GM18499 (cell line): ENCODE data around the gene WHAMM.
"Not testable (repeated sequence)": the region's sequence is repeated elsewhere in the genome, so short reads cannot be mapped to it uniquely, and the experiment has no call there.

Experiments used
- ATAC-seq: cut with Tn5 transposase; IDR thresholded peaks from one replicate; pipeline ENCODE4 v1.9.1; 2021; ENCODE audit warnings: moderate number of reproducible peaks; ENCODE audit not compliant: insufficient read depth, unreplicated experiment

Gene WHAMM

DNA sequence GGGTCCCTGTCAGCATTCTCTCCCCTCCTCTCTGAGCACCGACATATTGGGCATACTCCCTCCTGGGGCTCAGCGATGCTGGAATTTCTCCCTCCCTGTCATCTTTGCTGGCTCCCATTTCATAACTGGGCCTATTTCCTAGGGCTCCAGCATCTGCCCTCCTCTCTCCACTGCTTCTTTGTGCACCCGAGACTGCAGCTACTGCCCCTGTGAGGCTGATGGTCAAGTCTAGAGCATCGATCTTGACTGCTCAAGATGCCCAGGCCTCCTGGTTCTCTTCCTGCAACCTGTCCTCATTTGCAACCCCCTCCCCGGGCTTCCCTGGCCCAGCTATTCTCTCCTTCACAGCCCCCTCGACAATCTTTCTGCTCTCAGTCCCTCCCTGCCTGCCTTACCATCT, 53.5 kb downstream of the WHAMM start:
- no peak for ATAC-seq

DNA sequence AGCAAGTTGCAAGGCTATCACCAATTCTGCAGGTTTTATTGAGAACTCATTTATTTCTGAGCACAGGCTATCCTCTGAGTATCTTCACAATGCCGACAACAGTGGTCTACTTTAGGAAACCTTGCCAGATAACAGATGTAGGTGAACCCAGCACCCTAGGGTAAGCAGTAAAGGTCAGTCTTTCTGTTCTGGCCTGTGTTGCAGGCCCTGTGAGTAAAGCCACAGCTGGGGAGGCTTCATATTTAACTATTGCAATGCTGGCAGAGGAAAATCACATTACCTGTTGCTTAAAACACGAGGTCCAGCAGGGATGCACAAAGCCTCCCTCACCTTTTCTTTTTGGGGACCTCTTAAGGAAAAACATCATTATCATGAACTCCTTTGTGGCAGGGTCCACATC, 55.5 kb downstream of the WHAMM start:
- ATAC-seq, result no peak

DNA sequence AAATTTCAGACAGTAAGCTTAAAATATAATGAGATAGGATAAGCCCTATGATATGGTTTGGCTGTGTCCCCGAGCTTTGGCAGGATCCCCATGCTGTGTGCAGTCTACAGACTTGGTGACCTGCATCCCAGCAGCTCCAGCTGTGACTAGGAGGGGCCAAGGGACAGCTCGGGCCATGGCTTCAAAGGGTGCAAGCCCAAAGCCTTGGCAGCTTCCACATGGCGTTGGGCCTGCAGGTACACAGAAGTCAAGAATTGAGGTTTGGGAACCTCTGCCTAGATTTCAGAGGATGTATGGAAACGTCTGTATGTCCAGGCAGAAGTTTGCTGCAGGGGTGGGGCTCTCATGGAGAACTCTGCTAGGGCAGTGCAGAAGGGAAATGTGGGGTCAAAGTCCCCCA, 56.2 kb downstream of the WHAMM start:
- not testable (repeated sequence) for ATAC-seq

DNA sequence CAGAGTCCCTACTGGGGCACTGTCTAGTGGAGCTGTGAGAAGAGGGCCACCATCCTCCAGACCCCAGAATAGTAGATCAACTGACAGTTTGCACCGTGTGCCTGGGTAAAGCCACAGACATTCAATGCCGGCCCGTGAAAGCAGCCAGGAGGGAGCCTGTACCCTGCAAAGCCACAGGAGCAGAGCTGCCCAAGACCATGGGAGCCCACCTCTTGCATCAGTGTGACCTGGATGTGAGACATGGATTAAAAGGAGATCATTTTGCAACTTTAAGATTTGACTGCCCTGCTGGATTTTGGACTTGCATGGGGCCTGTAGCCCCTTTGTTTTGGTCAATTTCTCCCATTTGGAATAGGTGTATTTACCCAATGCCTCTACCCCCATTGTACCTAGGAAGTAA, 56.6 kb downstream of the WHAMM start:
- ATAC-seq, result not testable (repeated sequence)

DNA sequence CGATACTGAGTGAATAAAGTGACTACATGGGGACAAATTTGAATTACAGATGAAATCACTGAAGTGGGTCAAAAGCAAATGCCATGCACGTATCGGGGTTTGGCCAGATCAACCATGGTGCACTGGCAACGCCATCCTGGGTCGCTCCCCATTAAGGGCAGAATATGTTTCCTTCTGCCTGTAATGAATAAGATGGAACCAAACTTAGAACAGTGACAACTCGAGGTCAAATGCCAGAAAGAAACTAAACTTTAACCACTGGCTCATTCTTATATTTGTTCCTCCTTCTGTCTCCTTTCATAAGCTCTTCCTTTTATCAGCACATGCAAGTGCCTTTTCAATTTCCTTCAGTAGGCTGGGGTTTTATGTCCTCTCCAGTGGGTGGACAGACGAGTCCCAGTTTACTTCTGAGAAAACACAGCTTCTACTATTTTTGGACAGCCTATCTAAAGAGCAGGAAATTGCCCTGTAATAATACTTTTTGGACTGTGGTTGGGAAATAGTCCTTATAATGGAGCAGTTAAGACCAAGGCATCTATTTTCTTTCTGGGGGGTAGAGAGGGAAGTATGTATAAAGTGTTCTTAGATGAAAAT, 61.4 kb downstream of the WHAMM start:
- no peak for ATAC-seq

DNA sequence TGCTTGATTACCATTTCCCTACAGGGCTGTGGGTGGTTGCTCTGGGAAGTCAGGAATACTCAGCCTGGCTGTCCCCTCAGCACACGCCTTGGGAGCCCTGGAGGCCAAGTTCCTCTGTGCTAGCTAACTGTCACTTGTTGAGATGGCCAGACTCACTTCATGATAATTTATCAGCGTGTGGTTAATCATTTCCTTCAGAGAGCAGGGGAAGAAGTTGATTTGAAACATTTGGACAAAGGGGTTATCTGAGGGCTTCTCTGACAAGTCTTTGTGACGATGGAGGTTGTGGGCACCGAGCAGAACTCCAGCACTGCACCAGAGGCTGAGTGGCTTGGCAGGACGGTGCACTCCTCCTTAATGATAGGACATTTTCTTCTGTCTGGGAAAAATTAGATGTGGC, 61.9 kb downstream of the WHAMM start:
- ATAC-seq, result no peak

DNA sequence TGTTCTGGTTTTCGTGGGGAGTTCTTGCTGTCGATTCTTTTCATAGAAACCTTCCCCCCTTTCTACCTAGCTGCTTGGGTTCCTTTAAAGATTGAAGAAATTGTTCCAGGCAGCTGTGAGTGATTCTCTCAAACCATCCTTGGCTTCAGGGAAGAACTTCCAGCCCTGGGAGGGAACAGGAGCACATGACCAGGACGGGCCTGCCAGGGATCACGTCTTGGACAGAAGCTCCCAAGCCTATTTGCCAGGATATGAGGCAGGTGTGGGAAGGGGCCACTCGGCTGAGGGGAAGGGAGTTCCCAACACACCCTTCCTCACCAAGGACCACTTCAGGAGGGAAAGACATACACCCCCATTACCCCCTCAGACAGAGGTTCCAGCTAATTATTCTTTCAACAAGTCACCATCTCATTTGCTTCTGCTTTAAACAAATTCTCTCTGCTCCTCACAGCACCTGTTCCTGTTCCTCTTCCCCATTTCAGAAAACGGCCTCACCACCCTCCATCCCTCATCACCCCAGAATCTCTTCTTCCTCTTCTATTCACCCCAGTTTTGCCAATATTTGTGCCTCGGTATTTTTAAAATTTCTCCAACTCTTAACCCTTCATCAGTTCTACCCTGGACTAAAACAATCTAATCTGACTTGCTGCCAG, 62.5 kb downstream of the WHAMM start:
- no peak for ATAC-seq

DNA sequence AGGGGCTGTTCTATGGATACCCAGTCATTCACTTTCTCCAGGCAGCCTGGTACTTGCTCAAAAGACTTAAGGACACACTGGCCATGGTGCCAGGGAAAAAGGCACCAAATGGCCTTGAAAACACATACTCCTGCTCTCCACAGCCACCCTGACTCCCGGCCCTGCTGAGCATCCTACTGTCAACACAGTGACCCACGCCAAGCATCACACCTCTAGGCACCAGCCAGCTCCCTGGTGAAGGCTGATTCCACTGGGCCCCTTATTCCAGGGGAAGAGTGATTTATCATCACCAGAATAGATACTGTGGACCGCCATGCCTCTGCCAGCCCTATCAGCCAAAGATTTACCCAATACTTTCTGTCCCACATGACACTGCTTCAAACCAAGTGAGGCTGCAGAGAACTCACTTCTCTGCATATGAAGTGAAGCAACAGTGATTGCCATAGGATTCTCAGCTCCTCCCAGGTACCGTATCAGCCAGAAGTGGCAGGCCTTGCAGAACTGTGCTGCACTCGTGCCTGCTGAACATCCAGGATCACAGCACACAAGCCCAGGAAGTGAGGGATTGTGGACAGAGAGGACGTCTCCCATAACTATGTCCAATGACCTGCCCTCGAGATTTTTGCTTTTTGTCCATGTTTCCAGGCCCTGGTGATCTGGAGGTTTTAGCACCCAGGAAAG, 63.7 kb downstream of the WHAMM start:
- no peak for ATAC-seq

DNA sequence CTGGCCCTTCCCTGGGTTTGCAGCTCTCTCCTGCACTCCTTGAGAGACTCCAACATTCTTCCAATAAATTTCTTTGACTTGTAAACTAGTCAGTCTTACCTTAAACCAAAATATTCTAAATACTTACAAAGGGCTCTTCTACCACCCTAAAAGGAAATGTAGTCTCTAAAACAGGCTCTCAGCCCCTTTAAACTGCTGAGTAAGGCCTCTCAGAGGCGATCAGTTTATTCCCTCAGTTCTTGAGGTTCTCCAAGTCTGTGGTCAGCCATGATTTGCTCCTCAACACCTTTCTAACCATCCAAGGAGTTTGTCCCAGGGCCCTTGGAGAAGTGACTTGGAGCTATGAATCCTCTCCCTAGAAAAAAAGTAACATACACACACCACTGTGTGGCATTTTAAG, 64.8 kb downstream of the WHAMM start:
- no peak for ATAC-seq

DNA sequence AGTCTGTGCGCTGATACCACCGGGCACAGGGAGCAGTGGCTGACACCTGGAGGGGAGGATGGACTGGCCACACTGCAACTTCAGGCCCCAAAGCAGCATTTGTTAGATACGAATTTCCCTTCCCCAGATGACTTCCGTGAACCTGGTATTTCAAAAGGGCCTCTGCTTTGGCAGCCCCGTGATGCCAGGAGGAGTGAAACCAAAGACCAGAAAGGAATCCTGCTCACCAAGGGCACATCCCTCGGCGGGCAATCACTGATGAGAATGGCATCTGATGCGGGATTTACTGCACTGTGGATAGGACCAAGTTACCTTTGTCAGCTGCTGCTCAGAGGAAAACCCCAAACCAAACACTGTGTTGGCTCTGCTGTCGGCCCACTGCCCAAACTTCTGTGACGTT, 65.5 kb downstream of the WHAMM start:
- ATAC-seq, result no peak

DNA sequence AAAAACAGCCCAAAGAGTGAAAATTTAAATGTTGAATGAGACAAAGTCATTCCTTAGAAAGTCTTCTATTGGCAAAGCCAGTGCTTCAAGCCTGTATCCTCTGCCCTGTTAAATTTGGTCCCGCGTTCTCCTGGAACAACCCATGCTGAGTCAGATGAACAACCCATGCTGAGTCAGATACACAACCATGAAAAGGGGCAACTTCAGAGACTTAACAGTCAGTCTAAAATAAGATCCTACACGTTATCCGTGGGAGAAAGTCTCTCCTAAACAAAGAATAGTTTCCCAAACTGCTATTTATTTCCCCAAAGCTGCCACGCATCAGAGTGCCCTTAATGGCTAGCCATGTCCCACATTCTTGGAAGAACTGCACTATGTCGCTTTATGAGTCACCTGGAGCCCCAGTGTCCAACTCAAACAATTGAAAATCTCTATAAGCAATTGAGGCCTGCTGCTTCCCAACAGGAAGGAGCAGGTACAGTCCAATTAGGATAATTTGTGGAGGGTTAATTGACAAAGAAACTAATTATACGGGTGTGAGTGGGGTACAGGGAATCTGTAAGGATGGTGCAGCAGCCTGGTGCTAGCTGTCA, 66.1 kb downstream of the WHAMM start:
- no peak for ATAC-seq

DNA sequence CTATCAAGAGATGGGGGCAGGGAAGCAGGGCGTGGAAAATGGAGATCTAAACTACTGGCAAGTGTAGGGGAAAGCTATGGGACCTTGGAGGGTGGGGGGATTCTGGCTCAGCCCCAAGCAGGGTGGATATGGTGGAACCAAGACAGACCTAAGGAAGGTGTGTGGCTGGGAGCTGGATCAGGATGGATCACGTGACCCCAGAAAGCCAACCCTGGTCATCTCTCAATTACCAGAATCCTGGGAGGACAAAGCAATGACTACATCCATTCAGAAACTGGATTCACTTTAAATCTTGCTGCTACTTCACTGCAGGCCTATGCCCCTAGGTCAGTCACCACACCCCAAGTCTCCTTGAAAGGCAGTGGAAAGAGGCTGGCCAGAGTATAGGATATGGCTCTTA, 68.4 kb downstream of the WHAMM start:
- ATAC-seq, result no peak

DNA sequence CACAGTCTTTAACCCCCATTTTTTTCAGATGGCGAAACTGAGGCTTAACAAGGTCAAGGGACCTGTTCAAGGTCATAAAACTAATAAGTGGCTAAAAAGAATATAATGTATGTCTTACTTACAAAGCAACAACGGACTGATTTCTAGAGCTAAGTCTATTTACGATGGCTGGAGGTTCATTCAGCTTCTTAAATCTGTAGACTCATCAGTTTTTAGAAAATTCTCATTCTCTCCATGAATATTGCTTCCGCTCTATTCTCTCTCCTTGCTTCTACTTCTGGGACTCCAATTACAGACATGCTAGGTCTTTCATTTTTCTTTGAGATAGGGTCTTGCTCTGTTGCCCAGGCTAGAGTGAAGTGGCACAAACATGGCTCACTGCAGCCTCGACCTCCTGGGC, 68.9 kb downstream of the WHAMM start:
- ATAC-seq, result no peak

DNA sequence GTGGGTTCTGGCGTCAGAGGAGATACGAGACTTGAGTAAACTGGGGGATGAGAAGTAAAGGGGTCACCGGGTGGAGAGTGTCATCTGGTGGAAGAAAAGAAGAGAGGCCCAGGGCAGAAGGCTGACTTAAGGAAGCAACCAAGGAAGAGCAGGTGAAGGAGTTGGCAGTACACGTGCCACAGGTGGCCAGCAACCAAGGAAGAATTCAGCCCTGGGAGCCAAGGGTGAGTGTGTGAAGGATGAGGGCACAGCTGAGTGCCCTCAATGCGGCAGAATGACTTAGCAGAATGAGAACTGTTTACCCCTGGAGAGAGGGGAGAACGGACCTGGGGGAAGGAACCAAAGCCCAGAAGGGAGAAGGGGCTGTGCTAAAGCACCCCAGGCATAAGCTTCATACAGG, 71.3 kb downstream of the WHAMM start:
- ATAC-seq, result no peak

DNA sequence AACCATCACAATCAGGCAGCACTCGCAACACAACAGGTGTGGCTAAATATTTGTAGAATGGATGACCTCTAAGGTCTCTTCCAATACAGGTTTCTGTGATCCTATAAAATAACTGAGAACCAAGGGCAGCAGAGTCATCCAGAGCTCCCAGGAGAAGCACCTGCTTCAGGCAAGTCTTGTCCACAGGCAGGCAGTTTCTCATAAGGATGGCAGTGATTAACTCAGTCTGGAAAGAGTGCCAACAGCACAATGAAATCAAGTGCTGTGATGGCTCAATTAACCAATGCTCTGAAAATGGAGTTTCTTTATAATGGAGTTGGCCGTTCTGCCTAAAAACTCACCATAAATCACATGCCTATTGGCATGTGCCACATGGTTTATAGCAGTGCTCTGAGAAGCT, 72.3 kb downstream of the WHAMM start:
- ATAC-seq, result no peak

DNA sequence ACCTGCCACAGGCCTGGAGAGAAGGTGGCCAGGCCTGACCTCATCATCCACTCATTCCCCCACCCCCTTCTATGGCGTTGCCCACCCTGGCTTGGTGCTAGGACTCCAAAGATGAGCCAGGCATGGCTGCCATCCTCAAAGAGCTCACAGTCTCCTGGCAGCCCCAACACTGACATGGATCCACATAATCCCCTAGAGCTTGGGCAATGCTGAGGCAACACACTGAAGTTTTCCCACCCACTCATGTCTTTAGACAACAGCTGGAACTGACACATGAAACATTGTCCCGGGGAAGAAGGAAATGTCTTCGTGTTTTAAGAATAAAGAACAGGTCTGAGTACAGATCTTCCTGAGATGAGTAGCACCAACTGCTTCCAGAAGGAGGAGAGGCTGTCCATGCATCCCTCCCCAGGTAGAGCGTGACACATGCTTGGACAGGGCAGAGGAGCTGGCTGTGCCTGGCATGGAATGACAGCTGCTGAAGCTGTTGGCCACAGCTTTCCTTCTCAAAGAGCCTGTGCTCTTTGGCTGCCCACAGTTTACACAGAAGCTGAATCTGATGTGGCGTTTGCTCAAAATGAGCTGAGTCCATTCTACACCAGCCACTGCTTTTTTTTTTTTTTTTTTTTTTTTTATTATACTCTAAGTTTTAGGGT, 73.0 kb downstream of the WHAMM start:
- no peak for ATAC-seq
